HG02798 (cell line): ENCODE data around the gene CCNY.

ENCODE experiments used
- ATAC-seq: cut with Tn5 transposase; IDR thresholded peaks from one replicate; pipeline ENCODE4 v1.9.1; 2021; ENCODE audit warnings: mild to moderate bottlenecking; ENCODE audit not compliant: unreplicated experiment, poor library complexity

Gene CCNY

GRCh38 chr10:35466170-35466569 is 129.9 kb downstream of the CCNY start:
- ATAC-seq: no peak

- ATAC-seq: no peak
These were observed 130.4 kb downstream of the CCNY start for GRCh38 chr10:35466661-35467060.

GRCh38 chr10:35467186-35467585 is 130.9 kb downstream of the CCNY start:
- no peak for ATAC-seq

GRCh38 chr10:35470248-35470924 is 134.1 kb downstream of the CCNY start:
- ATAC-seq: no peak

GRCh38 chr10:35470925-35471315 is 134.6 kb downstream of the CCNY start:
- no peak for ATAC-seq

DNA sequence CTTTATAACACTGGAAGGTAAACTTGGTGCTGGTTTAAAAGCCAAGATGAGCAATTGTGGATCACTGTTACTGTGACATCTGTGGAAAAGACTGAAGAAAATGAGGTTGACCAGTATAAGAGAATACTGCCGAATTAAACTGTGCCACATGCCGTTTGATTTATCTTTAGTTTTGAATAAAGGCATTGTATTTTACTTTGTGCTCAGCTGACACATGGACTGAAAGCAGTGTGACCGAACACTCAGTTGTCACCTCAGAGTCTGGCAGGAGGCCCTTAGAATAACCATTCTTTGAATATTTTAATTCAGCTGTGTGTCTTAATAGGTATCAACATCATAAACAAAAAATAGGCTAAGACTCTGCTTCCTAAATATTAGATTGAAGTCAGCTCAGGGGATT is 135.1 kb downstream of the CCNY start:
- ATAC-seq: no peak

DNA sequence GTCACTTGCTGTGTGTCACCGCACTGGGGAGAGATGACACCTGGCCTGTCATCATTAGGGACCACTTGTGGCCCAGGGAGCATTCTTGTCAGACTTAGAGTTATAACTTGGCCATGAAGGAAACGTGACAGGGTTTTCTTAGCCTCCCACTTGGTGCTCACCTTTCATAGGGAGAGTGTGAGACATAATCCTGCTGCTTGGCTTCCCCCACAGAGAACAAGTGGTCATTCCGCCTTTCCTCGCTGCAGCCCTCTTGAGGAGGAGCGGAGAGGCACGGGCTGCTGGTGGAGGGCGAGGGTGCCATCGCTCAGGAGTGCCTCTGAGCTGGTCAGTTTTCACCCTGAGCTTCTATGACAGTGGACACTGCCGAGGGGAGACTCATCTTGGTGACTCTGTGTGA is 143.8 kb downstream of the CCNY start:
- ATAC-seq: no peak

DNA sequence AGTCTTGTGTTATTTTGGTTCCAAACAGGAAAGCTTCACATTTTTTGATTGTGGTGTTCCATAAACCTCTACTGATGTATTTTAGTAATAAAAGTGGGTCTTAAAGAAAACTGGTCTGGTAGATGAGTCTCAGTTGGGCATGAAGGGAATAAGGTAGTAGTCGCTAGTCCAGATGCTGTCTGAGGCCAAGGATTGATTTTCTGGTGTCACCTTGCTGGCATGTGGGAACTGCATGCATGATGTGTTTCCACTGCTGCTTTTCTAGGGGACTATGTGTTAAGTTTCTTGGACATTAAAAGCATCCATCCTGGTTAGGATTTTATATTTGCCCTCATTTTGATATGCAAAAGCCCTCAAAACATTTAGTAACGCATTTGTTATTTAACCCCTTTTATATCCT is 145.1 kb downstream of the CCNY start:
- no peak for ATAC-seq

DNA sequence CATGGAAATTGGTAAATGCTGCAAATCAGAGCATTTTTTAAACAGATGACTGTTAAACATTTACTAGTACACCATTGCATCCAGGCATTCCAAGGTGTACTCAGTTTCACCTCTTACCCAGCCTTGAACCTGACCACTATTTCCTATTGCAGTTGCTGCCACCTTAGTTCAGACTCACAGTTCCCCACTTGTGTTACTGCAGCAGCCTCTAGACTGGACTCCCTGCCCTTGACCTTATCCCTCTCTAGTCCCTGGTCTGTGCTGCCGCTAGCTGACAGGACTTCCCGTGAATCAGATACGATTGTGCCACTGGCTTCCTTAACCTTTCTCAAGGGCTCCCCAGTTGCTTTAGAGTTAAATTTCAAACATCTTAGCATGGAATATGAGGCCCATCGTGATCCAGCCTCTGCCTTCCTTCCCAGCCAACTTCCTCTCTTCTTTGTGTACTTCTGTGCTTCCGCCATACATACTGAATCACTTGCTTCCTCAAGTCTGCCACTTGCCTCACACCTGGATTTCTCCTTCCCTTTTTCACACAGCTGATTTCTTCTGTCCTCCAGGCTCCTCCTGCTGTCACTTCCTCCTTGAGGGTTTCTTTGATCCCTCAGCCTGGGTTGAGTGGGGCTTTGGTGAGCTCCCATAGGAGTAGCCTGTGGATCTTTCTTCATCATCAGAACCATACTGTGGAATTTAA is 150.1 kb downstream of the CCNY start:
- ATAC-seq: no peak

GRCh38 chr10:35487336-35488034 is 151.2 kb downstream of the CCNY start:
- ATAC-seq: no peak

GRCh38 chr10:35488228-35488627 is 151.9 kb downstream of the CCNY start:
- ATAC-seq: no peak

DNA sequence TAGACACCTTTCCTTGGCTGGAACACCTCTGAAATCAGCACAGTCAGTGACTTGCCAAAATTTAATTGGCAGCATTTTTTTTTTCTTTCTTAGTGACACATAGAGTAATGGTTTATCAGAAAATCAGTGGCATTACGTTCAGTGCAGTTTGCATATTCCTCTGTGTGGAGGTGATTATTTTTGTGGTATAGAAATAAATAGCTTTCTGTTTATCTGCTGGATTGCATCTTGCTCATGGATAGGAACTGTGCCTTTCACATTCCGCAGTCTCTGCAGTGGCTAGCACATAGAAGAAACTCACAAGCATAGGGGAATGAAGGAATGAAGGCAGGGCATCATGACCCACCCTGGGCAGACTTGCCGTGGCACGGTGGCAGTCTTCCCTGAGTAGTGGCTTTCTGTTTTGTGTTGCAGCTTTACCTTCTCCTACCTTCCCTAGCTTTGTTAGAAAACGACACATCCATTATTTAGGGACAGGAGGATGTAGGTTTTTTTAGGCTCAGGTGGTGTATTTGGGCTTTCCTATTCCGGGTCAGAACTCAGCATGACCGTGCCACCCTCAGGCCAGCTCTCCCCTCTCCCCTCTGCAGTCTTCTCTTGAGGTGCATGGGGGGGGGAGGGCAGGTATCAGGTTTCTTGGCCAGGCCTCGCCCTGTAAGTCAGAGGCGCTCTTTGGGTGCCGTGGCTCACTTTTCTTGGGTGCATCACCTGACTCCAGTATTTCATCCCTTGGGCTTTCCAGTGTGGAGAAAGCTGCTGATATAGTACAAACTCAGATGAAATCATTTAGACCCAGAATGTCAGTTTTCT is 156.3 kb downstream of the CCNY start:
- ATAC-seq: no peak

GRCh38 chr10:35493196-35494118 is 157.1 kb downstream of the CCNY start:
- ATAC-seq: no peak

GRCh38 chr10:35495521-35496119 is 159.3 kb downstream of the CCNY start:
- peak; percentile 63 for ATAC-seq

DNA sequence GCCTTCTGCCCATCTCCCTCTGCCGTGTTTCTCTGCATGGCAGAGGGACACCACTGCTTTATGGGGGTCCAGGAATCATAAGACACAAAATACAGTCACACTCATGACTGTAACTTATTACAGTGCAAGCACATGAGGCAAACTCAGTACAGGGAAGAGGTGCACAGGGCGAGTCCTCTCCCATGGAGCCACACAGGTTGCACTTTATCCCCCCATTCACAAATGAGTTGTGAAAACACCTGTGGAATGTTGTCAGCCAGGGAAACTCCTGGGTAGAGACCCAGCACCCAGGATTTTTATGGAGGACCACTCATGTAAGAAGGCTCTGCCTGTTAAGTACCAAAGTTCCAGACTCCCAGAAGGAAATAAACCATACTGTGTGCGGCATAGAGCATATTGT is 161.6 kb downstream of the CCNY start:
- no peak for ATAC-seq

GRCh38 chr10:35498693-35499092 is 162.4 kb downstream of the CCNY start:
- peak; percentile 79 for ATAC-seq

DNA sequence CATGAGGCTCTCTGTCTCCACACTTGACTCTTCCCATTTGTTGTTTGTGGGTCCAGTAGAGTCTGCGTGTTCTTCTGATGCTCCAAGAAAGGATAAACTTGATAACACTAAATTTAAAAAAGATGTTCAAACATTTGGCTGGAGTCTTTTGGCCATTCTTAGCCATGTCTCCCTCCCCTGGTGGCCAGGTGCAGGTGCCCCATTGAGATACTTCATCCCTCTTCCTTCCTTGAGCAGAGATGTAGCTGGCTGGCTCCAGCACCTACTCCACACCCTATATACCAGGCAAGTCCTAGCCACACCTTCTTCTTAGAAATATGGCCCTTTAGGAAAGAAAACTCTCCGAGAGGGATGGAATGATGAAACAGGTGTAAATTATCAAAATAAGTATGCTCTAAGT is 165.6 kb downstream of the CCNY start:
- ATAC-seq: no peak

GRCh38 chr10:35502692-35503091 is 166.4 kb downstream of the CCNY start:
- no peak for ATAC-seq

- no peak for ATAC-seq
These were observed 167.3 kb downstream of the CCNY start for GRCh38 chr10:35503578-35503977.
